Measurements from ENCODE around the gene BACE1-AS.

DNA sequence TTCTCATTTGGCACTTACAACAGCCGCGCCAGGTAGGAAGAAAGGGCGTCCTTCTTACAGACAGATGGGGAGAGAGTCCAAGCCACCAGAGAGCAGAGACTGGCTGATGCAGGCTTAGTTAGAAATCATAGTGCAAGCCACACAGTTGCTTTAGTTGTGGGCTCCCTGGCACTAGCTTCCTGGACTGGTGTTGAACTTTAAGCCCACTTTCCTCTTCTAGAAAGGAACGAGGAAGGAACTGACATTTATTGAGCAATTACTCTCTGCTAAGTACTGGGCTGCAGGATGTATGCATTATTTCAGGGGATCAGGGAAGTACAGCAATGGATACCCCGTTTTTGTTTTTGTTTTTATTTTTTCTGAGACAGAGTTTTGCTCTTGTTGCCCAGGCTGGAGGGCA, 21.9 kb downstream of the BACE1-AS start:
- TF ChIP-seq TAF1 (IDR thresholded peaks at IDR 0.05; ENCODE audit: borderline replicate concordance, low read depth, low read length) (no peak), POLR2AphosphoS5 (IDR thresholded peaks at IDR 0.05; ENCODE audit: low read depth, low read length) (no peak)

All from GM12892 (cell line).